Endodermal cell (in vitro differentiated cells): Measurements from ENCODE around the gene SUGP2. TPM values are rescaled to one million over a fixed set of nuclear protein-coding genes. Genes with fewer than 3 reads are reported as not detected.
A peak's percentile ranks its signal among the peaks of the same experiment; 100 is the strongest.

Source experiments
- DNase-seq: peaks from one replicate; pipeline ENCODE4 v3.0.0-alpha.2; 2017
- H3K27ac ChIP-seq: 2 replicates; pipeline ENCODE4 v1.5.1; 2013; ENCODE audit warnings: mild to moderate bottlenecking, low read depth, low read length, moderate library complexity
- H3K27me3 ChIP-seq: 2 replicates; pipeline ENCODE4 v1.6.1; 2013; ENCODE audit warnings: mild to moderate bottlenecking, low read length, moderate library complexity; ENCODE audit not compliant: insufficient read depth, control insufficient read depth, poor library complexity, severe bottlenecking
- H3K36me3 ChIP-seq: 2 replicates; pipeline ENCODE4 v1.7.0; 2013; ENCODE audit warnings: mild to moderate bottlenecking, low read length, moderate library complexity; ENCODE audit not compliant: control insufficient read depth, insufficient read depth
- H3K4me1 ChIP-seq: one replicate; pipeline ENCODE4 v1.7.0; 2013; ENCODE audit warnings: low read length; ENCODE audit not compliant: control insufficient read depth, insufficient read depth
- H3K4me3 ChIP-seq: 2 replicates; pipeline ENCODE4 v1.5.1; 2013; ENCODE audit warnings: mild to moderate bottlenecking, low read length, moderate library complexity
- H3K9ac ChIP-seq: 2 replicates; pipeline ENCODE4 v1.6.1; 2013; ENCODE audit warnings: mild to moderate bottlenecking, low read length, moderate library complexity; ENCODE audit not compliant: poor library complexity, severe bottlenecking; ENCODE audit errors: extremely low read depth
- H3K9me3 ChIP-seq: 2 replicates; pipeline ENCODE4 v1.6.1; 2013; ENCODE audit warnings: mild to moderate bottlenecking, low read length, moderate library complexity; ENCODE audit not compliant: control insufficient read depth
- H3K27ac Mint-ChIP-seq: 2 replicates; pipeline ENCODE4 v1.8.0; 2020; ENCODE audit warnings: mixed read lengths
- H3K27me3 Mint-ChIP-seq: 2 replicates; pipeline ENCODE4 v1.8.0; 2021; ENCODE audit warnings: mild to moderate bottlenecking, mixed read lengths; ENCODE audit not compliant: insufficient read depth
- H3K36me3 Mint-ChIP-seq: 2 replicates; pipeline ENCODE4 v1.8.0; 2020; ENCODE audit warnings: low read depth, mixed read lengths
- H3K4me1 Mint-ChIP-seq: 2 replicates; pipeline ENCODE4 v1.8.0; 2020; ENCODE audit warnings: mixed read lengths
- H3K4me3 Mint-ChIP-seq: 2 replicates; pipeline ENCODE4 v1.8.0; 2020; ENCODE audit warnings: mild to moderate bottlenecking, moderate library complexity, mixed read lengths
- H3K9me3 Mint-ChIP-seq: 2 replicates; pipeline ENCODE4 v1.8.0; 2020; ENCODE audit warnings: mild to moderate bottlenecking, mixed read lengths
- WGBS, 2 experiments: methylation state at CpG; one replicate each; pipeline versions ENCODE4 v1.1.5 to v1.1.7; 2013; ENCODE audit warnings: missing lambda C conversion rate in 2 of 2, mixed read lengths in 1 of 2; ENCODE audit not compliant: insufficient coverage in 1 of 2, insufficient read length in 1 of 2; 5-methylcytosine and 5-hydroxymethylcytosine counted together
- total RNA-seq, 2 donors: library from RNA; stranded (reverse); fragmentation: NEBNext Ultra II Directional in 1 of 2; extraction: Animal tissue kit (Norgen Biotek cat#: 25700) in 1 of 2; gene quantifications; 2 replicates in 1 of 2; 3 replicates in 1 of 2; pipeline ENCODE4 v1.2.1, GENCODE V29; 2021
- TF ChIP-seq, protein P1 (sequence below): fragments of 200-600 bp; sonication (generic); conservative IDR thresholded peaks from 2 replicates; pipeline ENCODE4 v1.5.0; 2021; ENCODE audit warnings: antibody characterized with exemption, mild to moderate bottlenecking

SUGP2 gene
- total RNA-seq, 2 donors from 2014 or later: 121 to 157 TPM

DNA sequence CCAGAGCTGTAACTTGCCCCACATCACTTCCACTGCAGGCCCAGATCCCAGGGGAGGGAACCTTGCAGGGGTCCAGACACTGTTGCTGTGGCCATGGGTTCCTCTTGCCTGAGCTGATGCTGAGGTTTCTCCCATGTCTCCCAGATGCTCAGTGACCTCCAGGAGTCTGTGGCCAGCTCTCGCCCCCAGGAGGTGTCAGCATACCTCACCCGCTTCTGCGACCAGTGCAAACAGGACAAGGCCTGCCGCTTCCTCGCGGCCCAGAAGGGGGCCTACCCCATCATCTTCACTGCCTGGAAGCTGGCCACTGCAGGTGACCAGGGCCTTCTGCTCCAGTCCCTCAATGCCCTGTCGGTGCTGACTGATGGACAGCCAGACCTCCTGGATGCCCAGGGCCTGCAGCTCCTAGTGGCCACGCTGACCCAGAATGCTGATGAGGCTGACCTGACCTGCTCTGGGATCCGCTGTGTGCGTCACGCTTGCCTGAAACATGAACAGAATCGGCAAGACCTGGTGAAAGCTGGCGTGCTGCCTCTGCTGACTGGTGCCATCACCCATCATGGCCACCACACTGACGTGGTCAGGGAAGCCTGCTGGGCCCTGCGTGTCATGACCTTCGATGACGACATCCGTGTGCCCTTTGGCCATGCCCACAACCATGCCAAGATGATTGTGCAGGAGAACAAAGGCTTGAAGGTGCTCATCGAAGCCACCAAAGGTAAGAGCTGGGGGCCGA is 18.3 kb upstream of the SUGP2 start:
- Mint-ChIP-seq H3K4me3 (no peak overlapping the region), H3K9me3 (no peaks in the 10 kb centered on the region), H3K36me3 (peaks cover 72% of the 10 kb centered on the region), H3K27ac (no peak overlapping the region), H3K4me1 (peaks cover 33% of the 10 kb centered on the region), H3K27me3 (no peaks in the 10 kb centered on the region)
- Histone ChIP-seq H3K27ac (no peak overlapping the region), H3K9me3 (peaks cover 9% of the 10 kb centered on the region), H3K4me1 (peaks cover 8% of the 10 kb centered on the region), H3K36me3 (peaks cover 75% of the 10 kb centered on the region), H3K9ac (no peak overlapping the region), H3K27me3 (no peaks in the 10 kb centered on the region), H3K4me3 (no peak overlapping the region)
- 95 to 96% methylated on average over 18 to 20 of the region's 20 CpGs for WGBS, 2 experiments
- no peak for DNase-seq
- TF ChIP-seq, protein P1, sequence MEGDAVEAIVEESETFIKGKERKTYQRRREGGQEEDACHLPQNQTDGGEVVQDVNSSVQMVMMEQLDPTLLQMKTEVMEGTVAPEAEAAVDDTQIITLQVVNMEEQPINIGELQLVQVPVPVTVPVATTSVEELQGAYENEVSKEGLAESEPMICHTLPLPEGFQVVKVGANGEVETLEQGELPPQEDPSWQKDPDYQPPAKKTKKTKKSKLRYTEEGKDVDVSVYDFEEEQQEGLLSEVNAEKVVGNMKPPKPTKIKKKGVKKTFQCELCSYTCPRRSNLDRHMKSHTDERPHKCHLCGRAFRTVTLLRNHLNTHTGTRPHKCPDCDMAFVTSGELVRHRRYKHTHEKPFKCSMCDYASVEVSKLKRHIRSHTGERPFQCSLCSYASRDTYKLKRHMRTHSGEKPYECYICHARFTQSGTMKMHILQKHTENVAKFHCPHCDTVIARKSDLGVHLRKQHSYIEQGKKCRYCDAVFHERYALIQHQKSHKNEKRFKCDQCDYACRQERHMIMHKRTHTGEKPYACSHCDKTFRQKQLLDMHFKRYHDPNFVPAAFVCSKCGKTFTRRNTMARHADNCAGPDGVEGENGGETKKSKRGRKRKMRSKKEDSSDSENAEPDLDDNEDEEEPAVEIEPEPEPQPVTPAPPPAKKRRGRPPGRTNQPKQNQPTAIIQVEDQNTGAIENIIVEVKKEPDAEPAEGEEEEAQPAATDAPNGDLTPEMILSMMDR: peak; percentile 46

- H3K9ac ChIP-seq: no peak overlapping the region
- peak overlapping the region; percentile 27 for H3K4me3 ChIP-seq
- 88 to 100% methylated on average over 2 of the region's 2 CpGs for WGBS, 2 experiments
- Mint-ChIP-seq H3K4me1 (peaks cover 33% of the 10 kb centered on the region), H3K27me3 (no peaks in the 10 kb centered on the region), H3K36me3 (peaks cover 73% of the 10 kb centered on the region), H3K4me3 (no peak overlapping the region), H3K9me3 (no peaks in the 10 kb centered on the region), H3K27ac (no peak overlapping the region)
- no peak overlapping the region for H3K27ac ChIP-seq
- H3K9me3 ChIP-seq: peaks cover 9% of the 10 kb centered on the region
- H3K36me3 ChIP-seq: peaks cover 79% of the 10 kb centered on the region
- H3K4me1 ChIP-seq: peaks cover 8% of the 10 kb centered on the region
- DNase-seq: no peak
- no peaks in the 10 kb centered on the region for H3K27me3 ChIP-seq
- TF ChIP-seq, protein P1: no peak
Measured at GRCh38 chr19:19050731-19051130, 17.4 kb upstream of the SUGP2 start.

GRCh38 chr19:19050104-19050503 is 16.8 kb upstream of the SUGP2 start:
- Histone ChIP-seq H3K27ac (no peak overlapping the region), H3K4me1 (peaks cover 8% of the 10 kb centered on the region), H3K27me3 (no peaks in the 10 kb centered on the region), H3K9ac (no peak overlapping the region), H3K36me3 (peaks cover 80% of the 10 kb centered on the region), H3K4me3 (no peak overlapping the region), H3K9me3 (peaks cover 9% of the 10 kb centered on the region)
- Mint-ChIP-seq H3K27ac (peak overlapping the region; percentile 35), H3K4me3 (no peak overlapping the region), H3K9me3 (no peaks in the 10 kb centered on the region), H3K4me1 (peaks cover 33% of the 10 kb centered on the region), H3K36me3 (peaks cover 70% of the 10 kb centered on the region), H3K27me3 (no peaks in the 10 kb centered on the region)
- TF ChIP-seq, protein P1: no peak
- 97 to 98% methylated on average over 4 of the region's 4 CpGs for WGBS, 2 experiments
- no peak for DNase-seq
